ENCODE measurements around the gene GLP2R.

DNA sequence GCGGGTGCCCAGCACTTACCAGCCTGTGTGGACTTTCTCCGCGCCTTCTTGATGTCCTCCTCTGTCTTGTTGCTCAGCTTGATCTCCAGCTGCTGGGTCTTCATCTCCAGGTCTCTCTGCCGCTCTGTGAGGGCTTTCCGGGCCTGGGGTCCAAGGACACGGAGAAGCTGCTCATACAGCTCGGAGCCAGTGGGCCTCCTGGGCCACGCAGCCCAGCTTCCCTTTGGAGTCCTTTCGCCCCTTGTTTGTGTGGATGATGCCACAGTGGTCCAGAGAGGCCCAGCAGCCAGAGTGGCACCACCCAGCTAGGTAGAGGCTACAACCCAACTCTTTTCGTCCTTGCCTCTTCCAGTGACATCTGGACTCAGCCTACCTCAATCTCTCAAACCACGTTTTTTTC lies 99.7 kb downstream of the GLP2R start:
- TF ChIP-seq FOXA1 (IDR thresholded peaks at IDR 0.05) (no peak), FOXK2 (IDR thresholded peaks at IDR 0.05) (no peak), ZNF384 (IDR thresholded peaks at IDR 0.05) (no peak), TARDBP (IDR thresholded peaks at IDR 0.05) (no peak), FOXM1 (IDR thresholded peaks at IDR 0.05; ENCODE audit: borderline replicate concordance) (no peak), SUZ12 (IDR thresholded peaks at IDR 0.05) (no peak), SP1 (IDR thresholded peaks at IDR 0.05) (no peak), LEF1 (IDR thresholded peaks at IDR 0.05; ENCODE audit: borderline replicate concordance) (no peak), NFRKB (IDR thresholded peaks at IDR 0.05) (no peak)
